Pancreas (tissue), 10 donors: ENCODE data around the gene SERPIND1. TPM values are rescaled to one million over a fixed set of nuclear protein-coding genes. Genes with fewer than 3 reads are reported as not detected.

Experiments used
- ATAC-seq, 4 donors: fragments of 200-7000 bp; cut with Tn5 transposase; one replicate each; pipeline versions ENCODE4 v1.8.0 to v1.9.1; 2020; ENCODE audit warnings: mild to moderate bottlenecking in 4 of 4, moderate library complexity in 4 of 4
- DNase-seq, 6 donors: peaks; one replicate each; pipeline ENCODE4 v3.0.0-alpha.2; 2020
- FAIRE-seq: peaks from 2 replicates; lab custom pipeline; 2012; peaks lifted over from hg19 to GRCh38; lab: Jason Lieb, UNC
- H3K27ac ChIP-seq, 4 donors: fragments of 200-600 bp; sonication (generic); 1 replicate in 3 of 4; 2 replicates in 1 of 4; pipeline versions ENCODE4 v1.5.0 to v1.8.0; 2020
- H3K27me3 ChIP-seq, 4 donors: fragments of 200-600 bp; one replicate each; pipeline ENCODE4 v1.8.0; 2021
- H3K36me3 ChIP-seq, 3 donors: fragments of 200-600 bp; sonication (generic) in 1 of 3; one replicate each; pipeline versions ENCODE4 v1.5.0 to v1.8.0; 2020 to 2021
- H3K4me1 ChIP-seq, 3 donors: fragments of 200-600 bp; one replicate each; pipeline ENCODE4 v1.8.0; 2021
- H3K4me3 ChIP-seq, 4 donors: fragments of 200-600 bp; sonication (generic) in 2 of 4; one replicate each; pipeline versions ENCODE4 v1.5.0 to v1.8.0; 2020 to 2021
- H3K9me3 ChIP-seq, 4 donors: fragments of 200-600 bp; one replicate each; pipeline ENCODE4 v1.8.0; 2021
- CTCF ChIP-seq, 4 donors: fragments of 200-600 bp; sonication (generic) in 3 of 4; IDR thresholded peaks; one replicate each; pipeline versions ENCODE4 v1.5.0 to v1.8.0; 2021; ENCODE audit warnings: antibody characterized with exemption in 4 of 4
- WGBS, 2 donors: extraction: QIAGEN DNeasy Blood & Tissue Kit; methylation state at CpG; one replicate each; pipeline ENCODE4 v1.1.7; 2013; 5-methylcytosine and 5-hydroxymethylcytosine counted together
- intact Hi-C, 3 donors: fragments of 100-400 bp; cut with DNase I; formaldehyde crosslinking; loops; one replicate each; pipeline versions ENCODE4 v1.11.1 to v1.14.2; 2022
- polyA plus RNA-seq, 2 donors: library from polyadenylated mRNA; stranded (reverse); fragments of 200-250 nt; gene quantifications; one replicate each; pipeline ENCODE4 v1.2.3, GENCODE V29; 2013
- total RNA-seq, 6 donors: library from RNA; stranded (reverse); fragmentation: NEBNext Ultra II Directional in 4 of 6; extraction: Animal tissue kit (Norgen Biotek cat#: 25700) in 4 of 6; gene quantifications; one replicate each; pipeline versions ENCODE4 v1.2.1 to v1.2.4, GENCODE V29; 2021 to 2023
- donor health status: healthy with polysubstance abuse.
- donor health status: DM: no; HTN: no; CAD: no; lungs with moderate emphysema.
- donor health status: DM: no; HTN: no; CAD: no.
- donor health status: control.
- donor health status: control.
- donor health status: Bipolar disorder and iron deficiency.
- donor health status: DM: yes; HTN: yes; CAD: no.
- donor health status: DM: no; HTN: no; CAD: no.
- donor health status: DM: no; HTN: no; CAD: no.
- donor health status: DM: yes; HTN: yes; CAD: no.

Gene SERPIND1
- total RNA-seq (under 1 TPM in 5 of 6 donors, not detected in 1; 0.09 to 0.35 (median 0.12) TPM), polyA plus RNA-seq (under 1 TPM; 0.21 to 0.30 TPM)

DNA sequence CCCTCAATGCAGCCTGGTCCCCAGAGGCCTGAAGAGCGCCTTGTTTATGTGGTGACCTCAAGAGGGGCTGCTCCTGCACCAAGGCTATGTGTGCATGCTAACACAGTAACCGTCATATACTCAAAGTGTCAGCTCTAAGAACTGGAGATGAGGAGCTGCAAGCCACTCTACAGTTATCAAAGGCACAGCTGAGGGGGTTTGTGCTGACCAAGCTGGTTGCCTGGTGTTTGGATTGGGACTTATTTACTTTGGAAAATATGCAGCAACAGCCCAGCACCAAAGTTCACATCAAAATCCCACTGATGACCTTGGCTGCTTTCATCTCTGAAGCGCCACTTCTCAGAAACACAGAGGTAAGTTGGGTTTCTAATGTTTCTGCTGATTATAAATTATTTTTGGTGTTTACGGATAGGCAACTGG lies at the start of gene SERPIND1:
SERPIND1 (plus strand) TSS at position 321 of the 420 bp plus-strand sequence. CDS start 5,200 bp downstream, outside the sequence.
- FAIRE-seq = no peak
- Histone ChIP-seq H3K4me1 (peaks cover 5 to 25% (median 5%) of the 10 kb centered on the region in 3 donors), H3K27ac (no peak within 1 kb of the TSS), H3K27me3 (no peaks in the 10 kb centered on the region), H3K9me3 (no peaks in the 10 kb centered on the region), H3K4me3 (no peak within 1 kb of the TSS), H3K36me3 (no peaks in the 10 kb centered on the region)
- peak in 3 of 4 donors; percentile 18 to 57 (median 35) for ATAC-seq
- TF ChIP-seq CTCF (IDR thresholded peaks at IDR 0.05) = no peak
- DNase-seq = no peak
- WGBS, 2 donors = 61 to 64% methylated on average over 4 of the region's 4 CpGs
- intact Hi-C loops = no loop called here

DNA sequence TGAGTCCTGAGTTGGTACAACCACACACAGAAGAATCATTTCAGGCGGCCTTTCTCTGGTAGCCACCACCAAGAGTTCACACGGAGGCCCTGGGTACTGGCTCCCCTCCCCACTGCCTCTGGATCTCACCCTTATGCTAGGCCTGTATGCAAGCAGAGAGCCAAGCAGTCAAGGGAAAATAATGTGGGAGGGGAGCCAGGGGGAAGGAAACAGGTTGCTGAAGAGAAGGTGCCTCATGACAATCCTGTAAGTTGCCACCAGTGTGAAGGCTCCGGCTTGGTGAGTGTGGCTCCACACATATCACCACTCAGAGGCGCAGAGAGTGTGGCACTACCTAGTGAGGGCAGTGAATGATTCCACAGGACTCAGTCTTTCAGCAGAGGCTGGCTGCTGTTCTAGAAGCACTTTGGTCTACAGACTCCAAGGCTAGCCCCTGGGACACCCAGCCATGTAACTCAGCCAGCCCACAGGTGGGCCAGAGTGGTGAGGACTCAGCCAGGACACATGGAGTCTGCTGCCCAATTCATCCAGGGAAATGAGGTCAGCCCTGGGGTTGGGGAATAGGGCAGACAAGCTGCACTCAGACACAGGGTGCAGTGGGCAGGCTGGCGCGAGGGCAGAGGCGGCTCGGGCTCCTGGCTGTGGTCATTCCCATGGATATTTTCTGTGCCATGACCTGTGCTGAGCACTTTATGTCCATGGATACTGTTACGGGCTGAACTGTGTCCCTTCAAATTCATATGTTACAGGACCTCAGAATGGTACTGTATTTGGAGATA lies 49.0 kb upstream of the SERPIND1 start:
- Histone ChIP-seq H3K9me3 (no peaks in the 10 kb centered on the region), H3K27me3 (no peaks in the 10 kb centered on the region), H3K4me3 (no peak overlapping the region), H3K4me1 (no peaks in the 10 kb centered on the region), H3K27ac (no peak overlapping the region), H3K36me3 (peaks cover 0 to 16% (median 6%) of the 10 kb centered on the region in 3 donors)
- no peak for TF ChIP-seq CTCF (IDR thresholded peaks at IDR 0.05)
- intact Hi-C loops = no loop called here
- DNase-seq (peak in 1 of 6 donors; percentile 24), FAIRE-seq (no peak), ATAC-seq (no peak)
- WGBS, 2 donors = 85 to 96% methylated on average over 9 of the region's 9 CpGs

- no peak for DNase-seq
- intact Hi-C loops = no loop called here
- FAIRE-seq = no peak
- Histone ChIP-seq H3K4me1 (no peaks in the 10 kb centered on the region), H3K27me3 (no peaks in the 10 kb centered on the region), H3K9me3 (no peaks in the 10 kb centered on the region), H3K27ac (no peak overlapping the region), H3K4me3 (no peak overlapping the region), H3K36me3 (peaks cover 0 to 17% (median 7%) of the 10 kb centered on the region in 3 donors)
- WGBS, 2 donors = 77 to 81% methylated on average over 11 of the region's 11 CpGs
- no peak for ATAC-seq
- no peak for TF ChIP-seq CTCF (IDR thresholded peaks at IDR 0.05)
Observed at GRCh38 chr22:20725987-20726558, 47.8 kb upstream of the SERPIND1 start.

DNA sequence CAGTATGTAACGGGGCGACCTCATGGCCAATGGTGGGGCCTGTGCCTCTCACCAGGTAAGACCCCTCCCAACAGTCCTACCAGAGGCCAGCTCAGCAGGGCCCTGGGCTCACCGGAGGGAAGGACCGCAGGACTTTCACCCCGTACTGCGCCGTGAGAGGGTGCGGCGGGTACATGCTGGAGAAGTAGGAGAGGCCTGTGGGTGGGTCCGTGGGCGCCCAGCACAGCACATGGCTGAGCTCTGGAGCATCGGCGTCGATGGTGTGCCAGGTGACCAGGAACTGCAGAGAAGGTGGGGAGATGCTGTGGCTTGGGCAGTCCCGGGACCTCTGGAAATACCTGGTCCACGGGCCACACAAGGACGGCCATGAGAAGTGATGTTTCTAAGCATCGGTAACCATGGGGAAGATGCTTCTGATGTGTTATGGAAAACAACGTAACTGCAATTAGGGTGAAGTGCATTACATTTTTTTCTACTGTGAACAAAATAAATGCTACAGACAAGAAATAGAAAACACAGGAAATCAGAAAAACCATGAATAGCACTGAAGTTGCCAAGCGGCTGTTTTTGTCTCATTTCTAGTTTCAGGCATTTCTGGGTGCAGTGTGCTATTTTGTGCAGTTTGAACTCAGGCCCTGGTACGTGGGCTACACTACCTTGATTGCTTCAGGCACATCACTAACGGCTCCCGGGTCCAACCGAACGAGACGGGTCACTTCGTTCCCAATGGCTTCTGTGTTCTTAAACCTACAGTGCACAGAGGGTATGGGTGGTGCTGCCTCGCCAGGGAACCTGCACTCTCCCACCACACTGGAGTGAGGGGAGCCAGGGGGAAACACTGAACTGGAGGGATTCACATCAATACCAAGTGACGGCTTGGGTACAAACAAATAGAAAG lies 46.5 kb upstream of the SERPIND1 start:
- no peak for ATAC-seq
- no peaks in the 10 kb centered on the region for H3K9me3 ChIP-seq
- FAIRE-seq = no peak
- no peaks in the 10 kb centered on the region for H3K4me1 ChIP-seq
- WGBS, 2 donors = 89 to 91% methylated on average over 29 of the region's 29 CpGs
- H3K27ac ChIP-seq = no peak overlapping the region
- peak in 1 of 6 donors; percentile 22 for DNase-seq
- H3K27me3 ChIP-seq = no peaks in the 10 kb centered on the region
- TF ChIP-seq CTCF (IDR thresholded peaks at IDR 0.05) = no peak
- no peak overlapping the region for H3K4me3 ChIP-seq
- H3K36me3 ChIP-seq = peaks cover 0 to 17% (median 7%) of the 10 kb centered on the region in 3 donors
- intact Hi-C loops = no loop called here
